PC-3 (cell line): ENCODE data around the gene CHST11.

Experiments used
- CTCF ChIP-seq: fragments of 300-600 bp; sonication (generic); conservative IDR thresholded peaks from 2 replicates; pipeline ENCODE4 v1.5.1; 2017; ENCODE audit warnings: antibody characterized with exemption, low read depth, mild to moderate bottlenecking, low read length
- EZH2phosphoT487 ChIP-seq: fragments of 300-600 bp; sonication (generic); IDR thresholded peaks from 2 replicates; pipeline ENCODE4 v1.6.1; 2018; ENCODE audit warnings: mild to moderate bottlenecking, antibody characterized with exemption, low read length, borderline replicate concordance

- no peak for TF ChIP-seq CTCF
- TF ChIP-seq EZH2phosphoT487, result no peak
Observed at GRCh38 chr12:104450700-104451099, 6.0 kb upstream of the CHST11 start.
